HCT116 (cell line): Measurements from ENCODE around the gene IL36B. TPM values are rescaled to one million over a fixed set of nuclear protein-coding genes. Genes with fewer than 3 reads are reported as not detected.

ENCODE experiments used
- ATAC-seq: fragments of 200-7000 bp; cut with Tn5 transposase; 2 replicates; pipeline ENCODE4 v1.9.1; 2020; ENCODE audit warnings: mild to moderate bottlenecking, moderate library complexity
- BruUV-seq: library from RNA; stranded (reverse); fragments of 400-500 nt; replicated peaks from 2 replicates; lab custom pipeline; 2021; lab: Mats Ljungman, UMichigan
- CTCF ChIA-PET: fragments of 300-600 bp; sonication (Branson Sonifier 250); formaldehyde crosslinking; loops from one replicate; lab custom pipeline; 2021; ENCODE audit warnings: antibody characterized with exemption; lab: Charles Lee
- POLR2A ChIA-PET: fragments of 300-600, 350-600 bp; sonication (Branson Sonifier 250); formaldehyde crosslinking; loops from one replicate; lab custom pipeline; 2021; ENCODE audit warnings: antibody characterized with exemption; lab: Charles Lee
- RAD21 ChIA-PET, 2 experiments: fragments of 300-600 bp; sonication (Branson Sonifier 250); formaldehyde crosslinking; loops; one replicate each; lab custom pipeline; 2023; ENCODE audit warnings: low total read pairs in 2 of 2; ENCODE audit not compliant: uncharacterized antibody in 2 of 2, unreplicated experiment in 2 of 2, low non-redundant PET in 1 of 2; lab: Charles Lee
- DNase-seq: peaks from one replicate; pipeline ENCODE4 v3.0.0-alpha.2; 2010; ENCODE audit warnings: low read depth, low spot score
- H2AFZ ChIP-seq: fragments of 200-600 bp; shearing (Covaris generic), sonication (generic); 2 replicates; pipeline ENCODE4 v1.6.1; 2017; ENCODE audit warnings: low read depth, mixed run types, mixed read lengths, antibody characterized with exemption, low read length; ENCODE audit not compliant: poor library complexity, severe bottlenecking
- H3K27ac ChIP-seq: 2 replicates; pipeline ENCODE4 v1.5.1; 2012; ENCODE audit warnings: low read depth, low read length
- H3K27me3 ChIP-seq: fragments of 200-600 bp; sonication (generic); 2 replicates; pipeline ENCODE4 v1.6.1; 2016; ENCODE audit warnings: mixed run types, low read length, mixed read lengths; ENCODE audit not compliant: insufficient read depth
- H3K36me3 ChIP-seq, 2 experiments: fragments of 200-500 bp in 1 of 2; fragments of 200-600 bp in 1 of 2; sonication (Bioruptor generic) in 1 of 2; sonication (generic) in 1 of 2; 2 replicates each; pipeline versions ENCODE4 v1.5.1 to v1.6.1; 2014 to 2016; ENCODE audit warnings: low read length in 2 of 2, inconsistent platforms in 1 of 2, mixed read lengths in 1 of 2, mixed run types in 1 of 2; ENCODE audit not compliant: insufficient read depth in 2 of 2, control insufficient read depth in 1 of 2
- H3K4me1 ChIP-seq, 2 experiments: fragments of 200-600 bp in 1 of 2; sonication (generic) in 1 of 2; 2 replicates each; pipeline versions ENCODE4 v1.5.1 to v1.6.1; 2012 to 2017; ENCODE audit warnings: low read length in 2 of 2, inconsistent platforms in 1 of 2, mild to moderate bottlenecking in 1 of 2, mixed read lengths in 1 of 2, mixed run types in 1 of 2, moderate library complexity in 1 of 2; ENCODE audit not compliant: insufficient read depth in 2 of 2, control insufficient read depth in 1 of 2
- H3K4me2 ChIP-seq: fragments of 200-600 bp; sonication (generic); 2 replicates; pipeline ENCODE4 v1.6.1; 2017; ENCODE audit warnings: mixed run types, low read length, mixed read lengths
- H3K4me3 ChIP-seq, 2 experiments: fragments of 200-600 bp in 1 of 2; sonication (generic) in 1 of 2; replicated peaks in 1 of 2; 2 replicates each; pipeline ENCODE4 v1.5.1; 2011 to 2016; ENCODE audit warnings: low read length in 2 of 2, control low read depth in 1 of 2, low read depth in 1 of 2, mild to moderate bottlenecking in 1 of 2, mixed read lengths in 1 of 2, mixed run types in 1 of 2
- H3K79me2 ChIP-seq: fragments of 200-600 bp; sonication (generic); 2 replicates; pipeline ENCODE4 v1.6.1; 2017; ENCODE audit warnings: mild to moderate bottlenecking, mixed run types, low read length, moderate library complexity, mixed read lengths; ENCODE audit not compliant: insufficient read depth
- H3K9ac ChIP-seq: fragments of 200-600 bp; sonication (generic); 2 replicates; pipeline ENCODE4 v1.6.1; 2016; ENCODE audit warnings: low read length, mixed read lengths
- H3K9me2 ChIP-seq: fragments of 200-600 bp; sonication (generic), shearing (Covaris generic); 2 replicates; pipeline ENCODE4 v1.6.1; 2017; ENCODE audit warnings: mixed run types, mild to moderate bottlenecking, moderate library complexity; ENCODE audit not compliant: insufficient read depth
- H3K9me3 ChIP-seq, 2 experiments: fragments of 200-500 bp in 1 of 2; fragments of 200-600 bp in 1 of 2; sonication (Bioruptor generic) in 1 of 2; sonication (generic) in 1 of 2; 2 replicates each; pipeline ENCODE4 v1.6.1; 2014 to 2017; ENCODE audit warnings: low read length in 2 of 2, mixed read lengths in 2 of 2, inconsistent platforms in 1 of 2, low read depth in 1 of 2, mild to moderate bottlenecking in 1 of 2, mixed run types in 1 of 2, moderate library complexity in 1 of 2; ENCODE audit not compliant: control insufficient read depth in 1 of 2, insufficient read depth in 1 of 2
- H4K20me1 ChIP-seq: fragments of 200-600 bp; sonication (generic), shearing (Covaris generic); 2 replicates; pipeline ENCODE4 v1.6.1; 2017; ENCODE audit warnings: mixed run types, mild to moderate bottlenecking, moderate library complexity; ENCODE audit not compliant: insufficient read depth
- FOSL1 ChIP-seq: IDR thresholded peaks from 2 replicates; pipeline ENCODE4 v1.6.1; 2012; ENCODE audit warnings: low read depth
- MAX ChIP-seq: IDR thresholded peaks from 2 replicates; pipeline ENCODE4 v1.6.1; 2012
- POLR2A ChIP-seq: IDR thresholded peaks from 2 replicates; pipeline ENCODE4 v1.7.0; 2011; ENCODE audit warnings: borderline replicate concordance; ENCODE audit not compliant: insufficient read depth, insufficient read length; ENCODE audit errors: extremely low read depth
- REST ChIP-seq: IDR thresholded peaks from 2 replicates; pipeline ENCODE4 v1.6.1; 2012; ENCODE audit warnings: low read depth
- YY1 ChIP-seq: IDR thresholded peaks from 2 replicates; pipeline ENCODE4 v1.6.1; 2011; ENCODE audit warnings: low read length, low read depth, moderate library complexity, mild to moderate bottlenecking; ENCODE audit not compliant: insufficient replicate concordance; ENCODE audit errors: extremely low read depth
- intact Hi-C: fragments of 100-400 bp; cut with micrococcal nuclease; formaldehyde crosslinking; loops from 2 replicates; pipeline ENCODE4 v1.10.0; 2022
- total RNA-seq: library from RNA; stranded (reverse); gene quantifications from one replicate; pipeline ENCODE4 v1.2.1, GENCODE V29; 2021; ENCODE audit not compliant: unreplicated experiment

IL36B gene
- total RNA-seq, 1 experiment from 2014 or later, result not detected

- Histone ChIP-seq H3K9me3 (no peaks in the 10 kb centered on the region), H3K27ac (no peak overlapping the region), H3K9me2 (no peaks in the 10 kb centered on the region), H4K20me1 (no peaks in the 10 kb centered on the region), H3K36me3 (no peaks in the 10 kb centered on the region), H3K4me2 (no peak overlapping the region), H3K27me3 (no peaks in the 10 kb centered on the region; the same call in 1 of the 2 replicates), H3K4me1 (no peaks in the 10 kb centered on the region), H2AFZ (no peak overlapping the region), H3K4me3 (no peak overlapping the region), H3K79me2 (no peaks in the 10 kb centered on the region), H3K9ac (no peak overlapping the region)
- intact Hi-C loops, result no loop called here
- TF ChIP-seq REST, result no peak
- no peak for TF ChIP-seq FOSL1
- no peak for TF ChIP-seq POLR2A
- TF ChIP-seq MAX, result no peak
- no peak for TF ChIP-seq YY1
- no TSS peak for BruUV-seq
- ATAC-seq (no peak), DNase-seq (no peak)
- CTCF ChIA-PET, result interaction anchor here (0.7 kb wide), 1 partner anchor 10 kb away, joined by 3 read pairs; no protein-coding TSS in a partner anchor
- RAD21 ChIA-PET, result no interaction called here
- POLR2A ChIA-PET, result no interaction called here
These were observed 37.2 kb upstream of the IL36B start for GRCh38 chr2:113089916-113090315.
